Hepatocyte (in vitro differentiated cells): ENCODE measurements around the gene RNF112. TPM values are rescaled to one million over a fixed set of nuclear protein-coding genes. Genes with fewer than 3 reads are reported as not detected.

Experiments
- DNase-seq: peaks from one replicate; pipeline ENCODE4 v3.0.0-alpha.2; 2016; ENCODE audit warnings: low spot score
- H2AFZ ChIP-seq: fragments of 200-600 bp; sonication (generic); 2 replicates; pipeline ENCODE4 v1.6.0; 2016; ENCODE audit warnings: antibody characterized with exemption, mild to moderate bottlenecking
- H3K27ac ChIP-seq: fragments of 200-600 bp; sonication (generic); 2 replicates; pipeline ENCODE4 v1.5.1; 2016; ENCODE audit warnings: mild to moderate bottlenecking
- H3K27me3 ChIP-seq: fragments of 200-600 bp; sonication (generic); 2 replicates; pipeline ENCODE4 v1.6.1; 2016
- H3K36me3 ChIP-seq: fragments of 200-600 bp; sonication (generic); replicated peaks from 2 replicates; pipeline ENCODE4 v1.5.1; 2016; ENCODE audit warnings: low read depth; ENCODE audit not compliant: insufficient read depth
- H3K4me1 ChIP-seq: fragments of 200-600 bp; sonication (generic); 2 replicates; pipeline ENCODE4 v1.5.1; 2016; ENCODE audit warnings: mild to moderate bottlenecking, moderate library complexity; ENCODE audit not compliant: insufficient read depth
- H3K4me2 ChIP-seq: fragments of 200-600 bp; sonication (generic); 2 replicates; pipeline ENCODE4 v1.6.0; 2016
- H3K4me3 ChIP-seq: fragments of 200-600 bp; sonication (generic); 2 replicates; pipeline ENCODE4 v1.5.1; 2016; ENCODE audit warnings: mild to moderate bottlenecking
- H3K79me2 ChIP-seq: fragments of 200-600 bp; sonication (generic); 2 replicates; pipeline ENCODE4 v1.6.0; 2017; ENCODE audit warnings: mild to moderate bottlenecking
- H3K9me2 ChIP-seq: fragments of 200-600 bp; sonication (generic); replicated peaks from 2 replicates; pipeline ENCODE4 v1.6.0; 2017; ENCODE audit warnings: mild to moderate bottlenecking; ENCODE audit not compliant: insufficient read depth
- H3K9me3 ChIP-seq: fragments of 200-600 bp; sonication (generic); 2 replicates; pipeline ENCODE4 v1.5.1; 2016; ENCODE audit warnings: low read depth, mild to moderate bottlenecking
- H4K20me1 ChIP-seq: fragments of 200-600 bp; sonication (generic); 2 replicates; pipeline ENCODE4 v1.6.0; 2016; ENCODE audit warnings: mild to moderate bottlenecking; ENCODE audit not compliant: insufficient read depth, poor library complexity, severe bottlenecking
- CTCF ChIP-seq: fragments of 200-600 bp; sonication (generic); IDR thresholded peaks from 2 replicates; pipeline ENCODE4 v1.5.1; 2016; ENCODE audit warnings: antibody characterized with exemption, mild to moderate bottlenecking; ENCODE audit not compliant: poor library complexity
- EZH2 ChIP-seq: fragments of 200-600 bp; sonication (generic); IDR thresholded peaks from 2 replicates; pipeline ENCODE4 v1.6.1; 2016; ENCODE audit warnings: antibody characterized with exemption, mild to moderate bottlenecking, borderline replicate concordance
- EZH2phosphoT487 ChIP-seq: fragments of 200-600 bp; sonication (generic); IDR thresholded peaks from one replicate; pipeline ENCODE4 v1.6.1; 2018; ENCODE audit warnings: antibody characterized with exemption, mild to moderate bottlenecking, low read depth, moderate library complexity; ENCODE audit not compliant: unreplicated experiment, severe bottlenecking
- WGBS: methylation state at CpG from one replicate; pipeline ENCODE4 v1.1.6; 2016; ENCODE audit warnings: low lambda C conversion rate; ENCODE audit errors: missing lambda C conversion rate; 5-methylcytosine and 5-hydroxymethylcytosine counted together
- polyA plus RNA-seq: library from polyadenylated mRNA; unstranded; fragments of >200 nt; fragmentation: Nextera tagmentation; extraction: Ambion mirVana; gene quantifications from 2 replicates; pipeline ENCODE4 v1.2.1, GENCODE V29; 2016
- total RNA-seq: library from RNA; depleted of rRNA; stranded (reverse); fragments of >200 nt; gene quantifications from 2 replicates; pipeline ENCODE4 v1.2.3, GENCODE V29; 2014

The RNF112 gene
- total and polyA plus RNA-seq, 2 experiments from 2014 or later = 7.8 to 8.6 TPM

GRCh38 chr17:19424934-19425868, 14.2 kb downstream of the RNF112 start:
- peak overlapping the region; percentile 11 for H3K4me2 ChIP-seq
- H3K4me3 ChIP-seq = no peak overlapping the region
- H3K79me2 ChIP-seq = no peaks in the 10 kb centered on the region
- H3K36me3 ChIP-seq = no peaks in the 10 kb centered on the region
- TF ChIP-seq CTCF (no peak), EZH2 (no peak), EZH2phosphoT487 (no peak)
- no peaks in the 10 kb centered on the region for H3K27me3 ChIP-seq
- DNase-seq = no peak
- peaks cover 17% of the 10 kb centered on the region for H3K4me1 ChIP-seq
- H3K27ac ChIP-seq = peak overlapping the region; percentile 6
- H3K9me3 ChIP-seq = no peaks in the 10 kb centered on the region
- H2AFZ ChIP-seq = no peak overlapping the region
- no peaks in the 10 kb centered on the region for H4K20me1 ChIP-seq
- no peaks in the 10 kb centered on the region for H3K9me2 ChIP-seq
- 31% methylated on average over 8 of the region's 8 CpGs for WGBS

GRCh38 chr17:19426631-19427030, 15.6 kb downstream of the RNF112 start:
- Histone ChIP-seq H3K79me2 (no peaks in the 10 kb centered on the region), H4K20me1 (no peaks in the 10 kb centered on the region), H3K27ac (no peak overlapping the region), H3K9me3 (no peaks in the 10 kb centered on the region), H2AFZ (no peak overlapping the region), H3K36me3 (no peaks in the 10 kb centered on the region), H3K9me2 (no peaks in the 10 kb centered on the region), H3K4me2 (no peak overlapping the region), H3K4me1 (peaks cover 17% of the 10 kb centered on the region), H3K27me3 (no peaks in the 10 kb centered on the region), H3K4me3 (no peak overlapping the region)
- TF ChIP-seq EZH2phosphoT487 = no peak
- no peak for TF ChIP-seq EZH2
- TF ChIP-seq CTCF = no peak
- no peak for DNase-seq
- WGBS = 87% methylated on average over 5 of the region's 5 CpGs

DNA sequence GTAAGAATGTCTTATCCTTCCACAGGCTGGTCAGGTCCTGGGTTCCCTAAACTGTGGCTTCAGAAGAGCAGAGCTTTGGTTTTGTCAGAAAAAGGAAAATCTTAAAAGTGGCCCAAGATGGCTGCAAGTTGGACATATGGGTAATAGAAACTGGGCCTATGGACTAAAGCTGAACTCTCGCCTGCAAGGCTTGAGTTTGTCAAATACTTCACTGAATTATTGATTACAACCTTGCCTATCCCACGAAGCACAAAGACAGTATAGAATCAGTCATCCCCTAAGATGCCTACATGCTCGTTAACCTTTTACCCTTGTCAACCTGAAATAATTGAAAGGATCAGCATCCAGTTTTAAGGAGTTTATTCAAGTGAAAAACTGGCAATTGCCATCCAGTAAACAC, 20.7 kb downstream of the RNF112 start:
- H3K9me2 ChIP-seq = no peaks in the 10 kb centered on the region
- no peak for DNase-seq
- H2AFZ ChIP-seq = no peak overlapping the region
- H4K20me1 ChIP-seq = no peaks in the 10 kb centered on the region
- H3K9me3 ChIP-seq = no peaks in the 10 kb centered on the region
- H3K79me2 ChIP-seq = no peaks in the 10 kb centered on the region
- 75% methylated on average over 3 of the region's 3 CpGs for WGBS
- no peaks in the 10 kb centered on the region for H3K4me1 ChIP-seq
- no peaks in the 10 kb centered on the region for H3K27me3 ChIP-seq
- H3K36me3 ChIP-seq = no peaks in the 10 kb centered on the region
- no peak for TF ChIP-seq EZH2phosphoT487
- H3K4me3 ChIP-seq = no peak overlapping the region
- no peak overlapping the region for H3K27ac ChIP-seq
- H3K4me2 ChIP-seq = no peak overlapping the region

DNA sequence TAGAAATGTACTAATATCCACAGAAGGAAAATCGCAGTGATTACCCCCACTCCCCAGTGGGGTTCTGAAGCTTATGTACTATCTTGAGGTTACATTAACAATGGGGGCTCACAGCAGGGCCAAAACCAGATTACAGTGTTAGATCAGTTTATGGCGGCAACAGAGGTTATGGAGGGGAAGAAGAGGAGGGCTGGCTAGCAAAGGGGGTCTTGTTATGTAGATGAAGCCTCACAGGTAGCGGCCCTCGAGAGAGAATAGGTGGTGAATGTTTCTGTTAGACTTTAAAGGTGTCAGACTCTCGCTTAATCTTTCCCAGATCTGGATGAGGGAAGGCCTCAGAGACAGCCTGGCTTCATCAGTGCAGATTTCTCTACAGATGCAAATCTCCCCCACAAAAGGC, 22.2 kb downstream of the RNF112 start:
- no peaks in the 10 kb centered on the region for H4K20me1 ChIP-seq
- 68% methylated on average over 5 of the region's 5 CpGs for WGBS
- H3K27me3 ChIP-seq = no peaks in the 10 kb centered on the region
- H3K9me2 ChIP-seq = no peaks in the 10 kb centered on the region
- no peak for TF ChIP-seq EZH2
- no peak for TF ChIP-seq EZH2phosphoT487
- no peak for TF ChIP-seq CTCF
- no peaks in the 10 kb centered on the region for H3K36me3 ChIP-seq
- no peak overlapping the region for H2AFZ ChIP-seq
- H3K27ac ChIP-seq = no peak overlapping the region
- no peaks in the 10 kb centered on the region for H3K79me2 ChIP-seq
- H3K4me2 ChIP-seq = no peak overlapping the region
- H3K9me3 ChIP-seq = no peaks in the 10 kb centered on the region
- no peaks in the 10 kb centered on the region for H3K4me1 ChIP-seq
- H3K4me3 ChIP-seq = no peak overlapping the region
- no peak for DNase-seq
